NCI-H1417 (cell line): ENCODE measurements around the gene PPIB.
A peak's percentile ranks its signal among the peaks of the same experiment; 100 is the strongest.

Experiments used
- DNase-seq, 3 experiments: peaks; one replicate each; lab custom pipeline; 2025; lab: John Stamatoyannopoulos, UW

The PPIB gene

DNA sequence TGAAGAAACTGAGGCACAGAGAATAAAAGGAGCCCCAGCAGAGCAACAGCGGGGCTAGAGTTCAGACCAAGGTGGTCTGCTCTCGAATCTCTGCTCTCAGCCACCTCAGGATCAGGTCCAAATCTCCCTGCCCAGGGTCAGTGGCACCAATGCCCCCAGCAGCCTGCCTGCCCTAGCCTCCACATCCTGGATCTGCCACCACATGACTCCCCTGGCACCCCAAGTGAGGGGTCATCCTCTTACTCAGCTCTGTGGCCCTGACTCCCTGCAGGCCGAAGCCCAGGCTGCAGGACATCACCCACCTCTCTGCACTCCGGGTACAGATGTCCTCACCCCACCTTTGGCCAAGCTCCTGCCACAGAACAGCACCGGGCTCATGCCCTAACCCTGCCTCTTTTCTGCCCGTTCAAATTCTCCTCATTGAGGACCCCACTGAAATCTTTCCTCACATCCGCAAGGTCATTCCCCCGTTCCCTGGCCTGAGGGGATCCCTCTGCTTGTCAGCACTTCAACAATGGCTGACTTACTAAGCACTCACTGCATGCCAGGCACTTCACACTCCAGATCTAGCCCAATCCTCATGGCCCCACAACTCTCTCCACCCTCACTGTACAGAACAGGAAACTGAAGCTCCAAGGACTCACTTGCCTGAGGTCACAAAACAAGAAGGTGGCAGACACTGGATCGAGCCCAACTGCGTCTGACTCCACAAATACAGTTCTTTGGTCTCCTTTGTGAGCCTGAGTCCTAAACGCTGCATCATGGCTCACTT is 4.3 kb downstream of the PPIB start:
- DNase-seq, result no peak

DNA sequence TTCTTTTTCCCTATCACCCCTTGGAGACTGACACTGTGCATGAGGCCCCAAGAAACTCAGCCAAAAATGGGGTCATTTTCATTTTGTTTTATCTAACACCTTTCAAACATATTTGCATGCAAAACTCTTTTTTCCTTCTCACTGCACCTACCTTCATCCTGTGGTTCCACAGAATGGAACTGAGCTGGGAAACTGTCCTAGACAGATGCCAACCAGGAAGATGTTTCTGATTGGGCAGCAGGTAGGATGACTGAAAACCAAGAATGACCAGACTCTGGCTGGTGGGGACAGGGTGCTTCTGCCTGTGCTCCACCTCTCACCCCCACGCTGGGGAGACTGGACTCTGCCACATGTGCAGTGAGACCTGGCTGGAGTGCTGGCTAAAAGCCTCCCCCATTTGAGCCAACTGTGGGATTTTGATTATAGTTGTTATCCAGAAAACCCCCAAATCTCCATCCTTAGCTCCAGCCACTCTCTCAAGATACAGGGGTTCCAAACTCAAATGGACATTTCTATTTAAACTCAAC is 5.2 kb downstream of the PPIB start:
- no peak for DNase-seq

DNA sequence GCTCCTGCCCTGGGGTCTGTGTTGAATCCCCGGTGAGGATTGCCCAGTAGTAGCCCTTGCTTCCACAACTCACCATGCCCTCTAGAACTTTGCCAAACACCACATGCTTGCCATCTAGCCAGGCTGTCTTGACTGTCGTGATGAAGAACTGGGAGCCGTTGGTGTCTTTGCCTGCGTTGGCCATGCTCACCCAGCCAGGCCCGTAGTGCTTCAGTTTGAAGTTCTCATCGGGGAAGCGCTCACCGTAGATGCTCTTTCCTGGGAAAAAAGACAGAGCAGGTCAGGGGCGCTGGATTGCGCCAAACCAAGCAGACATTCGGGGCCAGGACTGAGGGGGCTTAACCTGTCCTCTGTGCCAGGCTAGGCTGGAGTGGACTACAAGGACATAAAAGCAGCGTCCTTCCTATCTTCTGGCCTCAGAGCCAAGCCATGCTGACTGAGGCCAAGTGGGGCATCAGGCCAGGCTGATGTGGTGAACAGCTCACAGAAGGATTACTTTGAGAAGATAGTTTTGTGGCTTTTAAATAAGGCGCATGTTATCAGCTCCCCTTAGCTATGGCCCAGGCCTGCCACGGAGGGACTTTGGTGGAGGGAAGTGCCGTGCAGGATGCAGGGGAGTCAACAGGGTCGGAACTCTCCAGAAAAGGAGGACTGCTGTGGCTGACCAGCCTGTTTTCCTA is 6.0 kb downstream of the PPIB start:
- peak in 1 of 3 experiments; percentile 14 for DNase-seq

DNA sequence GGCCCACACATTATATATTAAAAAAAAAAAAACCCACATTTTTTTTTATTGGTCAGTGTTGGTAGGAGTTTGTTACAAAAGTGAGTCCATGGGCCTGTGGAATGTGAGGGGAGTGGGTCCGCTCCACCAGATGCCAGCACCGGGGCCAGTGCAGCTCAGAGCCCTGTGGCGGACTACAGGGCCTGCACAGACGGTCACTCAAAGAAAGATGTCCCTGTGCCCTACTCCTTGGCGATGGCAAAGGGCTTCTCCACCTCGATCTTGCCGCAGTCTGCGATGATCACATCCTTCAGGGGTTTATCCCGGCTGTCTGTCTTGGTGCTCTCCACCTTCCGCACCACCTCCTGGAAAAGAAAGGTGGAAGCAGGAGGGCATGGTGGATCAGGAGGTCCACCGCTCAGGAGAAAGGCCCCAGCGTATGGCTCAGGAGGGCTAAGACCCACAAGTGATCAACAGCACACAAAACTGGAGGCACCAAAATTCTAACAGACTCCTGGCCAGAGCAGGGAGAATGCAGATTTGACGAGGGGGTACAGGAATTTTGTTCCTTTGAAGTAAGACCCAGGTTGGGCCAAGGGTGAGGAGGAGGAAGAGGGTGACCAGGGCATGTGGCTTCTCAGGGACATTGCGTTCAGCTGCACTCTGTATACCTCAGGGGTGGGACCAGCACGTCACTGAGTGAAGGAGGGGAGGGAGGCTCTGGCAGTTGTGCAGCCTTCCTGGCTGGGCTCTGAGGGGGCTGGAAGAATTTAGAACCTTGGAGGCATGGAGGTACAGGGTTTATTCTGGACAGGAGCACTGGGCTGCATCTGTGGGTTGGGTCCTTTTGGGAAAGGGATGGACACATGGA is 6.8 kb downstream of the PPIB start:
- peak in 1 of 3 experiments; percentile 12 for DNase-seq

DNA sequence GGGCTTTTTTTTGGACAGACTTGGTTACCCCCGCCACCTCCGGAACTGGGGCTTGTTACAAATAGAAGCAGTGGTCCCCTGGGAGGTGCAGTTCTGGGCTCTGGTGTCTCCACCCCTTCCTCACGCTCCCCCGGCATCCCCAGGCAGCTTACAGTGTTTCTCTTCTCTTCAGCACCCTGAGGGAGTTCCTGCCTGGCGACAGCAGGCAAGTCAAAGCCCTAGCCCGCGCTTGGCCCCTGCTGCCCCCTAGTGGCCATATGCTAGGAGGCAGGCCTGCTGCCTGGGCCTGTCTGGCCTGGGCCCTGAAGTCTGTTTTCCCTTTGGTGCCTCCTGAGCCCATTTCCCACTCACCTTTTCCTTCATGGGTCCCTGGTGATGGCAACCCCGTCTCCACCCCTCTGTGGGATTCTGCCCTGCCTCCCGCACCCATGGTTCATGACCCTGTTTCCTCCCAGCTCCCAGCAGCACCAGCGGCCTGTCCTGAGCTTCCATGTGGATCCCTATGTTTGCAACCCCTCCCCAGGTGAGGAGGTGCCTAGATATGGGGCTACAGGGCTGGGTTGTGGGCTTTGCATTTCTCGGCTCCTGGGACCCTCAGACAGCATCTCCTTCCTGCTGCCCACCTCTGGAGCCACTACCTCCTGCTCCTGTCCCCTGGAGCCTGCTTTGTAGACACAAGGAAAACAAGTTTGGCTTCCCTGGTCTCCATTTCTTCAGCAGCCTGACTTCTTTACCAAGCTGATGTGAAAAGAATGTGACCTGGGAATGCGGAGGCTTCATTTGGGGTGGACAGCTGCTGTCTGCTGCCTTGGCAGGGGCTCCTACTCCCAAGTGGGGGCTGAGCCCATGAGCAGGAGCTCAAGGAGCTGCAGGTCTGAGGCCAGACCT is 9.1 kb downstream of the PPIB start:
- DNase-seq, result peak; percentile 66 to 91 (median 80)

DNA sequence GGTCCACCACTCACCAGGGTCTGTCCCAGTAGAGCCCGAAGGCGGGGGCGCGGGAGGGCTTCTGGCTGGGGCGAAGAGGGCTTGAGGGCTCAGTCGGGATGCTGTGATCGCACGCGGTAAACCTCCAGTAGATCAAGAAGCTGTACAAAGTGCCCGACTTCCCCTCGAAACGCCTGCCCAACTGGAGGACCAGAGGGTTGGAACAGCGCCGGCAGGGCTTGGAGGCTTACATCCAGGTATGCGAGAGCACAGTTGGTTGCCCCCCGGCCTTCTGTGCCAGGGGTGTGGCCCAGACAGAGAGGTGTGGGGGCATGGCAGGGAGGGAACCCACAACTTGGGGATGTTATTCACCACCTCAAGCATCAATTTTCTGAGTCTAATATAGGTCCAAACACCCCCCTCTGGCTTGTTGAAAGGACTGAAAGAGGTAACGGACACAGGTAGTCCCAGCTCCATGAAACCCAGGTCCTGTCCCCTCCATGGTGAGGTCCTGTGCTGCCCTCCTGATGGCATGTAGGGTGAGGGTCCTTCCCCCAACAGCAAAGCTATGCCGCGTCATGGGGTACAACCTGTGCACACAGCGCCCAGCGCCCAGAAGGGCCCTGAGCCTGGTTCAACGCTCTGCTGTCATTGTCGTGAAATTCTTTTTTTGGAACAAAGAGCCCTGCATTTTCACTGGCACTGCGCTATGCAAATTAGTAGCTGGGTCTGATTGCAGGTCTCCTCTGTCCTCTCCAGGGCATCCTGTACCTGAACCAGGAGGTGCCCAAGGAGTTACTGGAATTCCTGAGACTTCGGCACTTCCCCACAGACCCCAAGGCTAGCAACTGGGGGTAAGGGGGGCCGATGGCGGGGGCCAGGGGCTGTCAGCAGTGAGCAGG is 10.1 kb downstream of the PPIB start:
- DNase-seq, result peak in 2 of 3 experiments; percentile 39 to 71

DNA sequence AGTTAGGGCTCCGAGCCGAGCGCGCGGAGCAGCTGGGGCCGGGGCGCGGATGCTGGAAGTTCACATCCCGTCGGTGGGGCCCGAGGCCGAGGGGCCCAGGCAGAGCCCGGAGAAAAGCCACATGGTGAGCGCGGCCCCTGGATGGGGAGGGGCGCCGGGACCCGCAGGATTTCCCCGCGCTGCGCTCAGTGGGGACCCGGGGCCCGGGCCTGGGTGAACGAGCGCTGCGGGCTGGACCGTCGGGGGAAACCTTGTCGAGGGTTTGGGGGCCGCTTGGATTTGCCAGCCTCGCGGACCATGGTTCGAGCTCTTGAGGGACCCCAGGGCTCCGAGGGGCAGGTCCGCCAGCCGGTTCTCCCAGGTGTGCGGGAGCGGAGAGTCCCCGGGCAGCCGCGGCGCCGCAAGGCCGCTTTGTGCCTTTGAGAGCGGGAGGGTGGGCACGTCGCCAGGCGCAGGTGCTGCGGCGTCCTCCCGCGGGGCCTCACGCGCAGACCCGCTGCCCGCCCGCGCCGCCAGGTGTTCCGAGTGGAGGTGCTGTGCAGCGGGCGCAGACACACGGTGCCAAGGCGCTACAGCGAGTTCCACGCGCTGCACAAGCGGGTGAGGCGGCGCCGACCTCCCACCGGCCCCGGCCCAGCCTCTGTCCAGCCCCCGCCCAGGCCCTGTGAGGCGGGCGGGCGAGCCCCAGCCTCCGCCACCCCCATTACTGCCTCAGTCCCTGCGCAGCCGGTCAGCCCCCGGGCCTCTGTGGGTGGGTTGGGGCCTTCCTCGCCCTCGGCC is 10.9 kb downstream of the PPIB start, which contains the start of gene SNX22:
Gene SNX22, plus strand, starts transcription at position 5 of the 780 bp plus-strand sequence. Its CDS starts 45 bp downstream, at position 50.
- peak in 2 of 3 experiments; percentile 83 to 88 for DNase-seq

DNA sequence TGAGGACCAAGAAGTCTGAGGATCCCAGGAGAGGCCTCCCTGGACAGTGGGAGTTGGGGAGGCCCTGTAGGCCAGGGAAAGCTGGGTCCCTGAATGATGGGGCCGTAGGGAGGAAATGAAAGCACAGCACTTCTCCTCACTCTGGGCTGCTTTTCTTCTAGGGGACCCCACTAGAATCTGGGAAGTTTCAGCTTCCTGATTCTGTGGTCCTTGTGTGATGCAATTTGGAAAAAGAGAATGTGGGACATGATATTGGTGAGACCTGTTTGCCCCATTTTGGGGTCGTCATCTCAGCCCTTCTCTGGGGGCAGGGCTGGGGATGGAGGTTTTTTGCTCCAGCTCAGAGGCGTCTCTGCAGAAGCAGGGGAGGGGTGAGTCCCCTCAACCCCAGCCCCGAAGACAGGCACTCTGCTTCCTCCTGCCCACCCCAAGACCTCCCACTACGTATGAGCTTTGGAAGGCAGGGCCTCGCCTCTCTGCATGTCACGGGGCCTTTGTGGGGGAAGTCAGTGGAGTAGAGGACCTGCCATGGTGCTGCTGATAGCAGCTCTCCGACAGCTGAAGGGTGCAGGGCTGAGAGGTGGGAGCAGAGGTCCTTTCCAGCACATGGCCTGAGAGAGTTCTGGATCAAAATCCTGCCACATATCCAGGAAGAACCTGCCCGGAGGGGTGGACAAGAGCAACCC is 12.8 kb downstream of the PPIB start:
- no peak for DNase-seq

DNA sequence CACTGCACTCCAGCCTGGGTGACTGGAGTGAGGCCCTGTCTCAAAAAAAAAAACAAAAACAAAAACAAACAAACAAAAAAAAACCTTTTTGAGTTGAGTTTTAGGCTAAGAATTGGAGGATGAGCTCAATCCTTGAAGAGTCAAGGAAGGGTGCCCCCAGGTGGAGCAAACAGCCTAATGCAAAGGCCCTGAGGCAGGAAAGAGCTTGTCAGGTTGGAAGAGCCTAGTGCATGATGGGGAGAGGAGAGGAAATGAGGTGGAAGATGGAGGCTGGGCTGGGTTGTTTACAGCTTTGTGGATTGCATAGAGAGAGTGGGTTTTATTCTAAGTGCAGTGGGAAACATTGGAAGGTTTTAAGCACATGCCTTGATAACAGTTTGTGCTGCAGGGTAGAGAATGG is 13.4 kb downstream of the PPIB start:
- DNase-seq, result peak in 1 of 3 experiments; percentile 18

DNA sequence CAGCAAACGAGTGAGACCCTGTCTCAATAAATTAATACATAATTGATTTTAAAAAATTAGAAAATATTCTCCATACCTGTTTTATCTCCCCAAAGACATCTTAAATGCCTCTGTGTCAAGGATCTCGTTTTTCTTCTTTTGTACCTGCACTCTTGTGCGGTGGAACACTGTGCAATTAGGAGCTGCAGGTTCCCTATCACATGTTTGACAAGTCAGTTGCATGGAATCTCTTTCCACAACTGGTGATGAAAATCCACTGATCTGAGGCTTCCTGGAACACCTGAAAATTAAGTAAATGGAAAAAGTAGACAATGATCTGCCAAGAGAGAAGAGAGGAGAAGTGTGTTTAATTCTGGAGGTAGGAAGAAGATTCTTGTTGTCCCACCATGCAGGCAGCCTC is 14.2 kb downstream of the PPIB start:
- DNase-seq, result no peak

DNA sequence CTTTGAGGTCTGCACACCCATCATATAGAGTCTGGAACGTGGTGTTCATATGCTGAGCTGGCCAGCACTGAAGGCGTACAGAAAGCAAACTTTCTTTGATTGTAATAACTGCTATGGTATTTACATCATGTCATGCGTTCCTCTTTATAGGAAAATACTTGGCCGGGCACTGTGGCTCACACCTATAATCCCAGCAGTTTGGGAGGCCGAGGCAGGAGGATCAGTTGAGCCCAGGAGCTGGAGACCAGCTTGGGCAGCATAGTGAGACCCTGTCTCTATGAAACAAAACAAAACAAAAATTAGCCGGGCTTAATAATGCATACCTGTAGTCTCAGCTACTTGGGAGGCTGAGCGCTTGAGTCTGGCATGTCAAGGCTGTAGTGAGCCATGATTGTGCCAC is 14.7 kb downstream of the PPIB start:
- DNase-seq, result no peak

DNA sequence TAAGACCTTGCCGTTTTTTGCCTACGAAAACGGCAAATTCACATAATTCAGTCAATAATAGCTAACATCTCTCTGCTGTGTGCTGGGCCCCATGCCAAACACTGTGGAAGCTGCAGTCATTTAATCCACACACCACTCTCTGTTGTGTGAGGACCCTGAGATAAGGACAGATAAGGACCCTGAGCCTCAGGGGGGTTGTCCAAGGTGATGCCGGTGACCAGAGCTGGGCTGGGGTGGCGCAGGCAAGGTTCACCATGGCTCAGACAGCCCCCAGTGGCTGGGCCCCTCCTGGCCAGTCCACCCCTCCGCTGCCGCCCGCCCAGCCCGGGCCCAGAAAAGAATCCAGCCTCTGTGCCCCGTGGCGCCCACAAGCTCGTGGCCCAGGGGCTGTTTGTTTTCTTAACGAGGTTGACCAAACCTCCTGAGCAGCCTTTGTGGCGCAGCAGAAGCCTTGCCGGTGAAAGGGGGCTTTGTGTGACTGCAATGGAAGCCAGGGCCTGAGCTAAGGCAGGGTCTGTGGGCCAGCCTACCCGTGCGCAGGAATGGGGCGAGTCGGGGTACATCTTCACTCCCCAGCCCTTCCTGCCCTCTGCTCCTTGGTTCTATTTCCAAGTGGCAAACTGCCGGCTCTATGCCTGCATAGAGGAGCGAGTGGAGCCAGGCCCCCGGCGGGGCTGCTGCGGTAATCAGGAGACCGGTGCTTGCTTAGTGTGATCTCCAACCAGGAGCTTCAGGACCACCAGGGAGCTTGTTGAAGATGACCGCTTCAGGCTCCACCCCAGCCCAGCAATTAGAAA is 15.7 kb downstream of the PPIB start:
- DNase-seq, result no peak

DNA sequence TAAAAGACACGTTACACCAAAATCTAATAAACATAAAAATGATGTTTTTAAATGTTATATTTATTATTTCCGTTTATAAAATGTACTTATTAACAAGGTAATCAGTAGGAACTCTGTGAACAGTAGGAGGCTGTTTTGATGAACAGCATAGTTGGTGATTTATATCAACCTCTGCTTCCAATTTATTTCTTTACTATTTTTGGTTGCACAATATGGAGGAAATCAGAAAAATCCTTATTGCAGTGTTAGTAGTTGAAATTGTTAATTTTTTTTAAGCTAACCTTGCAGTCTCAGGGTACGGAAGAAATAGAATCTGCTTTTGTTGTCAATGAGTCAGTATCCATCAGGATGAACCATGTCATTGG is 16.3 kb downstream of the PPIB start:
- no peak for DNase-seq

DNA sequence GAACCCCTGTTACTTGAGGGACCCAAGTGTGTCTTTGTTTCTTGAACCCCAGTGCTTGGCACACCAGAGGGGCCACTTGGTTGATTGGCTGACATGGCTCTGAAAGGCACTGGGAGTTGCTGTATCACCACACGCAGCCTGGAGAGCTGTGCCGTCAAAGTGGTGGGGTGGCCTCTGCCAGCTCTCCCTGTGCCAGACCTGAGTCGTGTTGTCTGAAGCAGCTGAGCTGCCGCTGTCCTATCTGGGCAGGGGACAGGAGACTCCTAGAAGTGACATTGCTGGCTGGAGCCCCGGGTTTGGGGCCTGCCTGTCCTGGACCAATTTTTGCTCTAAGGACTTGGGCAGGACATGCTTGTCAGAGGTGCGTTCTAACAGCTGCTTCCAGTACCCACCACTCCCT is 16.8 kb downstream of the PPIB start:
- DNase-seq, result no peak

DNA sequence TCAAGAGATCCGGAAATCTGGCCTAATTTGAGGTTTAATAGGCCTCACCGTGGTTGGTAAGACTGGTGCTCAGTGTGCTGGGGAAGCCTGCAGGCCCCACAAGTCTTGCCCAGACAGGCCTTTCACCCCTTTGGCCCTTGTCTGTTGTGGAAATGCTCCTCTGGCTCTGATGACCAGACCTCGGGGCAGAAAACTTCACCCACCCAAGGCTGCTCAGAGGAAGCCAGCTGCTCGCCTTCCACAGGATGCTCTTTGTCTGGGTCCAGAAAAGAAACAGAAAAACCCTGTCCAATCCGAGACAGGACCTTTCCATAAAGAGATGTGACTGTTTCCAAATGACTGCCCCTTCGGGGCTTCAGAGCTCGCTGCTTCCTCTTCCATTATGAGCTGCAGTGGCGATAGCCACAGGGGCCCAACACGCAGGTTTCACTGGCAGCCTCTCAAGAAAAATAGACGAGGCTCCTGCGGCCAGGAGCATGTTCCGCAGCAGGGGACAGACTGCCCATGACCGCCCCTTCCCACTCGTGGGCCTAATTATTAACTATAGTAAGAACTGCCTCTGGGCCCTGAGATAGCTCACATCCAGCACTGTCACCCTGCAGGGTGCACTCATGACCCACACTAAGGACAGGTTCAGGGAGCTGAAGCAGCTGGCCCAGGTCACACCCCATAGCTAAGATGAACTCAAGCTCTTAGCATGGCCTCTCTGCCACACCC is 18.1 kb downstream of the PPIB start:
- no peak for DNase-seq

DNA sequence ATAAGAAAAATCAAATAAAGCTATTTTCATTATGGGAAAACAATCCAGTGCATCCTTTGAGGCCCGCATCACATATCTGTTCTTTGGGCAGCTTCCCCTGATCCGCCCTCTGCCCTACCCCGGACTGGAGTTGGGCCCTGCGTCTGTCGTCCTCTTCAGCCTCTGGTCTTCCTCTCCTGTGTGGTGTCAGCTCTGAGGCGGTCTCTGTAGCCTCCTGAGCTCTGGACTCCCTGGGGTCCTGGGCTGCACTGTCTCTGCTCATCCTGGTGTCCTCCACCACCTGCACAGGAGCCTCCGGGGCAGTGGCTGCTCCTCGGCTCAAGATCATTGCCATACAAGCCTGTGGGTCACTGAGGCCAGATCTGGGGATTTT is 18.6 kb downstream of the PPIB start:
- no peak for DNase-seq

DNA sequence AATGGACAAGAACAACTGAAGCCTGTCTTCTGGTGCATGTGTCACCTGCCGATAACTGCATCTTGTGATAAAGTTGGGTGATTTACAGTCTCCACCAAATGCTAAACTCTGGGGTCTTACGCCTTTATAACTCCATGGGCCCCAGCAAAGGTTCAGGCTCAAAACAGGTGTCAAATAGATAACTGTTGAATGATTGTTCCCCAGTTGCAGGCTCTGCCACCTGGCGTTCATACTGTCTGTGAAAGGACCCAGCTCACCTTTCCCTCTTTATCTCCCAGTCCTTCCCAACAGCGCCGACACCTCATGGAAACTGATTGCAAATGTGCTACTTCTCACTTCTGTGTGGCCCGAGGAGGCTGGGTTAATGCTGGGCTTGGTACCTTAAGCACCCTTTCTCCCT is 19.5 kb downstream of the PPIB start:
- DNase-seq, result no peak
